ENCODE data around the gene CARMIL1.

CARMIL1 gene

GRCh38 chr6:25465941-25466340, 186.8 kb downstream of the CARMIL1 start:
- no peak for DNase-seq (ENCODE audit: low read depth)
- no peak for TF ChIP-seq CTCF (conservative IDR thresholded peaks at IDR 0.05; ENCODE audit: low read depth, low read length)
- no peak overlapping the region for H3K4me3 ChIP-seq (ENCODE audit: low read depth, low read length)

GRCh38 chr6:25468881-25469280, 189.7 kb downstream of the CARMIL1 start:
- TF ChIP-seq CTCF (conservative IDR thresholded peaks at IDR 0.05; ENCODE audit: low read depth, low read length), result no peak
- DNase-seq (ENCODE audit: low read depth), result no peak
- no peak overlapping the region for H3K4me3 ChIP-seq (ENCODE audit: low read depth, low read length)

GRCh38 chr6:25469797-25470388, 190.7 kb downstream of the CARMIL1 start:
- TF ChIP-seq CTCF (conservative IDR thresholded peaks at IDR 0.05; ENCODE audit: low read depth, low read length), result no peak
- DNase-seq (ENCODE audit: low read depth), result no peak
- H3K4me3 ChIP-seq (ENCODE audit: low read depth, low read length), result no peak overlapping the region

- H3K4me3 ChIP-seq (ENCODE audit: low read depth, low read length), result no peak overlapping the region
- DNase-seq (ENCODE audit: low read depth), result peak; percentile 24
- peak; percentile 37 for TF ChIP-seq CTCF (conservative IDR thresholded peaks at IDR 0.05; ENCODE audit: low read depth, low read length)
These were observed 193.1 kb downstream of the CARMIL1 start for GRCh38 chr6:25472306-25472705.

- no peak for TF ChIP-seq CTCF (conservative IDR thresholded peaks at IDR 0.05; ENCODE audit: low read depth, low read length)
- H3K4me3 ChIP-seq (ENCODE audit: low read depth, low read length), result no peak overlapping the region
- no peak for DNase-seq (ENCODE audit: low read depth)
These were observed 193.7 kb downstream of the CARMIL1 start for GRCh38 chr6:25472906-25473305.

GRCh38 chr6:25473447-25473846, 194.3 kb downstream of the CARMIL1 start:
- H3K4me3 ChIP-seq (ENCODE audit: low read depth, low read length), result no peak overlapping the region
- TF ChIP-seq CTCF (conservative IDR thresholded peaks at IDR 0.05; ENCODE audit: low read depth, low read length), result no peak
- no peak for DNase-seq (ENCODE audit: low read depth)

- no peak for TF ChIP-seq CTCF (conservative IDR thresholded peaks at IDR 0.05; ENCODE audit: low read depth, low read length)
- DNase-seq (ENCODE audit: low read depth), result peak; percentile 36
- no peak overlapping the region for H3K4me3 ChIP-seq (ENCODE audit: low read depth, low read length)
These were observed 197.0 kb downstream of the CARMIL1 start for GRCh38 chr6:25476126-25476525.

Measured in choroid plexus epithelial cell (primary cell).